Measurements from ENCODE around the gene ITK. TPM values are rescaled to one million over a fixed set of nuclear protein-coding genes. Genes with fewer than 3 reads are reported as not detected.

ITK gene
- total RNA-seq, 6 experiments from 2014 or later, result 0.35 to 1.2 (median 0.74) TPM

DNA sequence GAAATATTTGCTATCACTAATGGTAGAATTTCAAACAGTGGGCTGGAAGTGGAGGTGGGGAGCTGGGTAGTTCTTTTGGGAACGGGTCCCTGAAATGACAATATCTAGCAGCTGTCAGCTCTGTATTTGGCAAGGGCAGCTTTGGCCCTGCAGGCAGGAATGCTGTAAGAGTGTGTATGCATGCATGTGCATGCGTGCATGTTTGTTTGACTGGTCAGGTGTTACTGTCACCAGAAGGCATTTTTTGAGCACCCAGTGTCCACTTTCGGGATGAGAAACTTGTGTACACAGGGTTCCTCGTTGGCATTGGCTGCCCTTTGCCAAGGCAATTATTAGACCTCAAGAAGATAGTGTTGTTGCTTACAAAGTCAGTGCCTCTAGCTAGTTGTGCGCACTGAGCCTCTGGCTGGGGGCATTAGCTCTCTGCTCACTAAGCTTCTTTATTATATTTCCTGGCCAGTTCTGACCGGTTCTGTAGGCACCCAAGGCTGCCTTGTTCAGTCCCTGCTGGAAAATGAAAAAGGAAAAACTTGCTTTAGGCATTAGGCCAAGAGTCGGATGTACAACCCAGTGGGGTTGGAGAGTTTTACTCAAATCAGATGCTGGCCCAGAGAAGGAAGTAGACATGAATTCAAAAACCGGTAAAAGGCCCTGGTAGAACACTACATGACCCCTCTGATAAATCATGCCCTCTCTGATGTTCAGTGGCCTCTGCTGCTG, 87.3 kb downstream of the ITK start:
- DNase-seq (no peak), ATAC-seq (peak in 2 of 4 donors; percentile 4 to 5)
- no peaks in the 10 kb centered on the region for H3K27me3 ChIP-seq
- TF ChIP-seq POLR2A (IDR thresholded peaks at IDR 0.05), result no peak
- TF ChIP-seq, protein P1, sequence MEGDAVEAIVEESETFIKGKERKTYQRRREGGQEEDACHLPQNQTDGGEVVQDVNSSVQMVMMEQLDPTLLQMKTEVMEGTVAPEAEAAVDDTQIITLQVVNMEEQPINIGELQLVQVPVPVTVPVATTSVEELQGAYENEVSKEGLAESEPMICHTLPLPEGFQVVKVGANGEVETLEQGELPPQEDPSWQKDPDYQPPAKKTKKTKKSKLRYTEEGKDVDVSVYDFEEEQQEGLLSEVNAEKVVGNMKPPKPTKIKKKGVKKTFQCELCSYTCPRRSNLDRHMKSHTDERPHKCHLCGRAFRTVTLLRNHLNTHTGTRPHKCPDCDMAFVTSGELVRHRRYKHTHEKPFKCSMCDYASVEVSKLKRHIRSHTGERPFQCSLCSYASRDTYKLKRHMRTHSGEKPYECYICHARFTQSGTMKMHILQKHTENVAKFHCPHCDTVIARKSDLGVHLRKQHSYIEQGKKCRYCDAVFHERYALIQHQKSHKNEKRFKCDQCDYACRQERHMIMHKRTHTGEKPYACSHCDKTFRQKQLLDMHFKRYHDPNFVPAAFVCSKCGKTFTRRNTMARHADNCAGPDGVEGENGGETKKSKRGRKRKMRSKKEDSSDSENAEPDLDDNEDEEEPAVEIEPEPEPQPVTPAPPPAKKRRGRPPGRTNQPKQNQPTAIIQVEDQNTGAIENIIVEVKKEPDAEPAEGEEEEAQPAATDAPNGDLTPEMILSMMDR (IDR thresholded peaks at IDR 0.05), result peak in 1 of 4 donors; percentile 23
- H3K4me3 ChIP-seq, result peak overlapping the region in 1 of 3 donors; percentile 71
- 32% methylated on average over 7 of the region's 8 CpGs for WGBS (ENCODE audit: insufficient coverage, low coverage, low lambda C conversion rate, missing lambda C conversion rate)
- H3K27ac ChIP-seq, result peak overlapping the region in 1 of 3 donors; percentile 83
- no peaks in the 10 kb centered on the region for H3K36me3 ChIP-seq
- no peaks in the 10 kb centered on the region for H3K9me3 ChIP-seq
- peaks cover 0 to 15% (median 0%) of the 10 kb centered on the region in 4 donors for H3K4me1 ChIP-seq
- intact Hi-C loops (cut with DNase I), result no loop called here

DNA sequence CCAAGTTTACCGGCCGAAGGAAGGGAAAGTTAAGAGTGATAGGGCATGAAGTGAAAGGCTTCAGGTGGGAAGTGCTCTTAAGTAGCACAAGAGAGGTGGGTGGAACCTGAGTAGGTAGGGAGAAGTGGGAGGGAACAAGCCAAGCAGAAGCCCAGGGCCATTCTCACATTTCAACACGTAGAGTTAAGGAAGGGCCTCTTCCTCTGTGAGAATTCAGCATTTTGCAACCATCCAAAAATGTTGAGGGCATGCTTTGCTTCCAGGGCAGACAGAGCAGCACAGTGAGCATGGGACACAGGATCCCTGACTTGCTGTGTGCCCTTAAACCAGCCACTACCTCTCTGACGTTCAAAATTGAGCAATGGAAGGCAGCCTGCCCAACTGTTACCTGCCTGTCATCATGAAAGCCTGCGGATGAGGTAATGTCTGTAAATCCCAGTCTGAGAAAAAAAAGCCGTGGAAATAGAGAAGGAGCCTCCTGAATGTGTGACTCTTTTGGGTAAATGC, 88.6 kb downstream of the ITK start:
- peak; percentile 50 to 67 (median 63) for DNase-seq
- Histone ChIP-seq H3K27ac (peak overlapping the region in 2 of 3 donors; percentile 15 to 47), H3K36me3 (no peaks in the 10 kb centered on the region), H3K4me3 (no peak overlapping the region), H3K9me3 (no peaks in the 10 kb centered on the region), H3K27me3 (no peaks in the 10 kb centered on the region), H3K4me1 (peaks cover 0 to 15% (median 0%) of the 10 kb centered on the region in 4 donors)
- 25% methylated on average over 6 of the region's 6 CpGs for WGBS (ENCODE audit: insufficient coverage, low coverage, low lambda C conversion rate, missing lambda C conversion rate)
- intact Hi-C loops (cut with DNase I), result no loop called here
- peak; percentile 26 to 57 (median 45) for ATAC-seq
- no peak for TF ChIP-seq POLR2A (IDR thresholded peaks at IDR 0.05)
- TF ChIP-seq, protein P1 (IDR thresholded peaks at IDR 0.05), result no peak

DNA sequence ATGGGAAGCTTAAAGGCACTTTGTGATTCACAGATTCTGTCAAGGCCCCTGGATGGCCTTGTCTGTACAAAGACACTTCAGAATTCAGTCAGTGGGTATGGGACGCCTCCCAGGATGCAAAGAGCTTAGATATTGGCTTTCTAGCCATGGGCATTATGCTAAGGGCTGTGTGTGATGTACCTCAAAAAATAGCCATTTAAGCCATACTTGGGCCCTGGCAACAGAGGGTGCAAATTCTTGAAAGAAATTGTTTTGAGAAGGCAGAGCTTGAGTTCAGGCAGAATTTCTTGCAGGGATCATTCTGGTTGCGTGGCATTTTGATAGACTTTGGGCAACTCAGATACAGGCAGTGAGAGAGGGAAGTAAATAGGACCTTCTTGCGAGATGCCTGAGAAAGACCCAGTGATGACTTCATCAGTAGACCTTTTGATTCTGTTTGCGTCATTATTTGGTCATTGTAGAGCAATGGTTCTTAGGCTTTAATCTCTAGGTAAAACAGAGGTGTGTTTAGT, 89.2 kb downstream of the ITK start:
- H3K27ac ChIP-seq, result peak overlapping the region; percentile 15 to 47 (median 40)
- H3K4me1 ChIP-seq, result peaks cover 0 to 15% (median 0%) of the 10 kb centered on the region in 4 donors
- WGBS (ENCODE audit: insufficient coverage, low coverage, low lambda C conversion rate, missing lambda C conversion rate), result 43% methylated on average over 4 of the region's 4 CpGs
- DNase-seq, result no peak
- intact Hi-C loops (cut with DNase I), result no loop called here
- no peak overlapping the region for H3K4me3 ChIP-seq
- H3K27me3 ChIP-seq, result no peaks in the 10 kb centered on the region
- H3K36me3 ChIP-seq, result no peaks in the 10 kb centered on the region
- H3K9me3 ChIP-seq, result no peaks in the 10 kb centered on the region
- TF ChIP-seq, protein P1 (IDR thresholded peaks at IDR 0.05), result no peak
- no peak for TF ChIP-seq POLR2A (IDR thresholded peaks at IDR 0.05)
- ATAC-seq, result no peak

GRCh38 chr5:157270771-157271170, 90.1 kb downstream of the ITK start:
- intact Hi-C loops (cut with DNase I), result no loop called here
- H3K9me3 ChIP-seq, result no peaks in the 10 kb centered on the region
- no peak overlapping the region for H3K27ac ChIP-seq
- H3K4me1 ChIP-seq, result peaks cover 0 to 10% (median 0%) of the 10 kb centered on the region in 4 donors
- H3K27me3 ChIP-seq, result no peaks in the 10 kb centered on the region
- DNase-seq (no peak), ATAC-seq (no peak)
- H3K36me3 ChIP-seq, result no peaks in the 10 kb centered on the region
- no peak for TF ChIP-seq POLR2A (IDR thresholded peaks at IDR 0.05)
- TF ChIP-seq, protein P1 (IDR thresholded peaks at IDR 0.05), result no peak
- H3K4me3 ChIP-seq, result no peak overlapping the region
- WGBS (ENCODE audit: insufficient coverage, low coverage, low lambda C conversion rate, missing lambda C conversion rate), result 48% methylated on average over 3 of the region's 3 CpGs
